Psoas muscle (tissue), 8 donors: ENCODE results near the gene PALMD. TPM values are rescaled to one million over a fixed set of nuclear protein-coding genes. Genes with fewer than 3 reads are reported as not detected.
A peak's percentile ranks its signal among the peaks of the same experiment; 100 is the strongest.

Experiments used
- ATAC-seq, 4 donors: fragments of 200-7000 bp; cut with Tn5 transposase; one replicate each; pipeline ENCODE4 v1.9.1; 2020; ENCODE audit warnings: moderate library complexity in 3 of 4, mild to moderate bottlenecking in 2 of 4
- DNase-seq, 2 donors: peaks; one replicate each; pipeline ENCODE4 v3.0.0-alpha.2; 2020
- H3K27ac ChIP-seq: fragments of 200-600 bp; one replicate; pipeline ENCODE4 v1.8.0; 2022
- H3K27me3 ChIP-seq, 3 donors: fragments of 200-600 bp in 1 of 3; one replicate each; pipeline versions ENCODE4 v1.6.1 to v1.8.0; 2013 to 2022; ENCODE audit warnings: low read length in 2 of 3, mild to moderate bottlenecking in 2 of 3, moderate library complexity in 1 of 3; ENCODE audit not compliant: insufficient read depth in 3 of 3
- H3K36me3 ChIP-seq, 2 donors: fragments of 200-600 bp in 1 of 2; one replicate each; pipeline versions ENCODE4 v1.6.1 to v1.8.0; 2013 to 2022; ENCODE audit warnings: low read depth in 1 of 2, mild to moderate bottlenecking in 1 of 2, moderate library complexity in 1 of 2; ENCODE audit not compliant: insufficient read depth in 1 of 2
- H3K4me1 ChIP-seq: fragments of 200-600 bp; one replicate; pipeline ENCODE4 v1.8.0; 2022
- H3K4me3 ChIP-seq: fragments of 200-600 bp; one replicate; pipeline ENCODE4 v1.8.0; 2022; ENCODE audit warnings: mild to moderate bottlenecking
- H3K9me3 ChIP-seq: fragments of 200-600 bp; one replicate; pipeline ENCODE4 v1.8.0; 2022
- CTCF ChIP-seq: fragments of 200-600 bp; IDR thresholded peaks from one replicate; pipeline ENCODE4 v1.8.0; 2022; ENCODE audit warnings: antibody characterized with exemption
- WGBS, 3 donors: extraction: QIAGEN DNeasy Blood & Tissue Kit; methylation state at CpG; one replicate each; pipeline versions ENCODE4 v1.1.6 to v1.1.7; 2013; 5-methylcytosine and 5-hydroxymethylcytosine counted together
- intact Hi-C, 2 donors: fragments of 100-400 bp; cut with DNase I; formaldehyde crosslinking; loops; one replicate each; pipeline versions ENCODE4 v1.11.0 to v1.14.2; 2022
- polyA plus RNA-seq, 3 donors: library from polyadenylated mRNA; stranded (reverse); fragments of 200-250 nt; gene quantifications; one replicate each; pipeline ENCODE4 v1.2.3, GENCODE V29; 2013
- total RNA-seq, 4 donors: library from RNA; stranded (reverse); fragmentation: NEBNext Ultra II Directional in 2 of 4; extraction: Animal tissue kit (Norgen Biotek cat#: 25700) in 2 of 4; gene quantifications; one replicate each; pipeline versions ENCODE4 v1.2.1 to v1.2.4, GENCODE V29; 2021 to 2023
- donor health status: healthy with polysubstance abuse.
- donor health status: DM: no; HTN: no; CAD: no; lungs with moderate emphysema.
- donor health status: Bipolar disorder and iron deficiency.
- donor health status: healthy.
- donor health status: DM: yes; HTN: yes; CAD: no.
- donor health status: DM: no; HTN: no; CAD: no.
- donor health status: DM: no; HTN: no; CAD: no.
- donor health status: DM: yes; HTN: yes; CAD: no.

The PALMD gene
- total and polyA plus RNA-seq, 7 donors = 46.2 to 219 (median 101) TPM

- no peaks in the 10 kb centered on the region for H3K9me3 ChIP-seq
- WGBS, 3 donors = 6 to 14% (median 11%) methylated on average over 6 of the region's 6 CpGs
- TF ChIP-seq CTCF = no peak
- ATAC-seq (peak; percentile 84 to 89 (median 87)), DNase-seq (peak; percentile 47 to 79)
- H3K27ac ChIP-seq = peak overlapping the region; percentile 86
- intact Hi-C loops = no loop called here
- peak overlapping the region; percentile 35 for H3K4me3 ChIP-seq
- peaks cover 99% of the 10 kb centered on the region for H3K4me1 ChIP-seq
- no peaks in the 10 kb centered on the region for H3K27me3 ChIP-seq
- H3K36me3 ChIP-seq = peaks cover 0 to 94% of the 10 kb centered on the region in 2 donors
Measured at GRCh38 chr1:99672530-99673213, 26.8 kb downstream of the PALMD start.

- Histone ChIP-seq H3K27ac (peak overlapping the region; percentile 86), H3K4me3 (peak overlapping the region; percentile 35), H3K9me3 (no peaks in the 10 kb centered on the region), H3K4me1 (peaks cover 93% of the 10 kb centered on the region), H3K27me3 (no peaks in the 10 kb centered on the region), H3K36me3 (peaks cover 6 to 94% of the 10 kb centered on the region in 2 donors)
- no peak for TF ChIP-seq CTCF
- WGBS, 3 donors = 37 to 50% (median 38%) methylated on average over 4 to 5 of the region's 5 CpGs
- ATAC-seq (no peak), DNase-seq (no peak)
- intact Hi-C loops = no loop called here
Measured at GRCh38 chr1:99673315-99673714, 27.4 kb downstream of the PALMD start.

GRCh38 chr1:99674115-99675064 lies 28.5 kb downstream of the PALMD start:
- Histone ChIP-seq H3K4me1 (peaks cover 89% of the 10 kb centered on the region), H3K36me3 (peaks cover 8 to 94% of the 10 kb centered on the region in 2 donors), H3K9me3 (no peaks in the 10 kb centered on the region), H3K4me3 (peak overlapping the region; percentile 35), H3K27ac (peak overlapping the region; percentile 86), H3K27me3 (no peaks in the 10 kb centered on the region)
- ATAC-seq (peak in 2 of 4 donors; percentile 16 to 20), DNase-seq (no peak)
- 41 to 61% (median 61%) methylated on average over 6 of the region's 6 CpGs for WGBS, 3 donors
- intact Hi-C loops = no loop called here
- no peak for TF ChIP-seq CTCF

GRCh38 chr1:99675292-99675691 lies 29.4 kb downstream of the PALMD start:
- Histone ChIP-seq H3K4me3 (peak overlapping the region; percentile 14), H3K36me3 (peaks cover 8 to 94% of the 10 kb centered on the region in 2 donors), H3K27ac (peak overlapping the region; percentile 86), H3K9me3 (no peaks in the 10 kb centered on the region), H3K4me1 (peaks cover 89% of the 10 kb centered on the region), H3K27me3 (no peaks in the 10 kb centered on the region)
- intact Hi-C loops = no loop called here
- DNase-seq (no peak), ATAC-seq (peak in 2 of 4 donors; percentile 24 to 37)
- TF ChIP-seq CTCF = no peak
